SK-N-SH treated with all-trans-retinoic acid at 6 μM for 48 hours (cell line): ENCODE measurements around the gene DCHS2.

Experiments
- ATAC-seq: fragments of 200-7000 bp; cut with Tn5 transposase; 3 replicates; pipeline ENCODE4 v1.9.1; 2020; ENCODE audit warnings: mild to moderate bottlenecking, moderate library complexity
- ARNTL ChIP-seq: fragments of 450-650 bp; formaldehyde crosslinking; IDR thresholded peaks from 2 replicates; pipeline ENCODE4 v1.5.0; 2020; ENCODE audit warnings: low read depth, mild to moderate bottlenecking, moderate library complexity, borderline replicate concordance
- BACH2 ChIP-seq: fragments of 250-450 bp; sonication (Bioruptor Pico); IDR thresholded peaks from 2 replicates; pipeline ENCODE4 v1.9.0; 2021; ENCODE audit warnings: mild to moderate bottlenecking, borderline replicate concordance
- CSDC2 ChIP-seq: fragments of 250-450 bp; sonication (Bioruptor Pico); IDR thresholded peaks from 2 replicates; pipeline ENCODE4 v1.5.0; 2020; ENCODE audit warnings: mild to moderate bottlenecking, moderate library complexity
- ESRRG ChIP-seq: fragments of 250-450 bp; sonication (Bioruptor Pico); IDR thresholded peaks from 2 replicates; pipeline ENCODE4 v1.6.1; 2021; ENCODE audit warnings: mild to moderate bottlenecking
- GLIS3 ChIP-seq: fragments of 250-450 bp; sonication (Bioruptor Pico); IDR thresholded peaks from 2 replicates; pipeline ENCODE4 v1.5.0; 2020; ENCODE audit warnings: mild to moderate bottlenecking, moderate library complexity
- ISL1 ChIP-seq: fragments of 250-450 bp; sonication (Bioruptor Pico); IDR thresholded peaks from 2 replicates; pipeline ENCODE4 v2.1.2; 2022; ENCODE audit warnings: mild to moderate bottlenecking, moderate library complexity
- OSR1 ChIP-seq: fragments of 250-450 bp; sonication (Bioruptor Pico); IDR thresholded peaks from 2 replicates; pipeline ENCODE4 v1.8.0; 2022; ENCODE audit warnings: moderate library complexity, mild to moderate bottlenecking, inconsistent platforms
- PPARA ChIP-seq: fragments of 250-450 bp; sonication (Bioruptor Pico); IDR thresholded peaks from 2 replicates; pipeline ENCODE4 v1.5.0; 2020; ENCODE audit warnings: mild to moderate bottlenecking, borderline replicate concordance
- RARB ChIP-seq: fragments of 250-450 bp; sonication (Bioruptor Pico); IDR thresholded peaks from 2 replicates; pipeline ENCODE4 v1.8.0; 2021; ENCODE audit warnings: mild to moderate bottlenecking, moderate library complexity
- TCF4 ChIP-seq: fragments of 250-450 bp; sonication (Bioruptor Pico); IDR thresholded peaks from 2 replicates; pipeline ENCODE4 v1.8.0; 2021; ENCODE audit warnings: mild to moderate bottlenecking, moderate library complexity, borderline replicate concordance
- ZC3H10 ChIP-seq: fragments of 250-450 bp; sonication (Bioruptor Pico); IDR thresholded peaks from 2 replicates; pipeline ENCODE4 v1.5.1; 2021; ENCODE audit warnings: mild to moderate bottlenecking, moderate library complexity
- ZFP3 ChIP-seq: fragments of 250-450 bp; sonication (Bioruptor Pico); IDR thresholded peaks from 2 replicates; pipeline ENCODE4 v1.5.0; 2020; ENCODE audit warnings: mild to moderate bottlenecking, moderate library complexity
- ZFP30 ChIP-seq: fragments of 450-650 bp; formaldehyde crosslinking; IDR thresholded peaks from 2 replicates; pipeline ENCODE4 v1.5.0; 2022; ENCODE audit warnings: mild to moderate bottlenecking, moderate library complexity
- ZNF565 ChIP-seq: fragments of 450-650 bp; formaldehyde crosslinking; conservative IDR thresholded peaks from 2 replicates; pipeline ENCODE4 v1.5.0; 2020; ENCODE audit warnings: low read depth, mild to moderate bottlenecking, moderate library complexity
- ZNF70 ChIP-seq: fragments of 450-650 bp; formaldehyde crosslinking; IDR thresholded peaks from 2 replicates; pipeline ENCODE4 v1.5.0; 2020; ENCODE audit warnings: mild to moderate bottlenecking, moderate library complexity
- ZNF8 ChIP-seq: fragments of 450-650 bp; formaldehyde crosslinking; IDR thresholded peaks from 2 replicates; pipeline ENCODE4 v1.5.0; 2020; ENCODE audit warnings: mild to moderate bottlenecking, moderate library complexity
- TF ChIP-seq, protein P1 (sequence below): fragments of 250-450 bp; sonication (Bioruptor Pico); IDR thresholded peaks from 2 replicates; pipeline ENCODE4 v1.5.1; 2020; ENCODE audit warnings: low read depth, mild to moderate bottlenecking, moderate library complexity
- TF ChIP-seq, protein P2 (sequence below): fragments of 250-450 bp; sonication (Bioruptor Pico); IDR thresholded peaks from 2 replicates; pipeline ENCODE4 v1.5.1; 2021; ENCODE audit warnings: mild to moderate bottlenecking, moderate library complexity
- TF ChIP-seq, protein P3 (sequence below): fragments of 250-450 bp; sonication (Bioruptor Pico); IDR thresholded peaks from 2 replicates; pipeline ENCODE4 v1.8.0; 2020; ENCODE audit warnings: mild to moderate bottlenecking, moderate library complexity, borderline replicate concordance
- TF ChIP-seq, protein P4 (sequence below): fragments of 250-450 bp; sonication (Bioruptor Pico); IDR thresholded peaks from 2 replicates; pipeline ENCODE4 v1.8.0; 2021; ENCODE audit warnings: low read depth, mild to moderate bottlenecking, moderate library complexity, borderline replicate concordance
- TF ChIP-seq, protein P5 (sequence below): fragments of 250-450 bp; sonication (Bioruptor Pico); IDR thresholded peaks from 2 replicates; pipeline ENCODE4 v1.5.0; 2020; ENCODE audit warnings: mild to moderate bottlenecking, moderate library complexity

The DCHS2 gene

DNA sequence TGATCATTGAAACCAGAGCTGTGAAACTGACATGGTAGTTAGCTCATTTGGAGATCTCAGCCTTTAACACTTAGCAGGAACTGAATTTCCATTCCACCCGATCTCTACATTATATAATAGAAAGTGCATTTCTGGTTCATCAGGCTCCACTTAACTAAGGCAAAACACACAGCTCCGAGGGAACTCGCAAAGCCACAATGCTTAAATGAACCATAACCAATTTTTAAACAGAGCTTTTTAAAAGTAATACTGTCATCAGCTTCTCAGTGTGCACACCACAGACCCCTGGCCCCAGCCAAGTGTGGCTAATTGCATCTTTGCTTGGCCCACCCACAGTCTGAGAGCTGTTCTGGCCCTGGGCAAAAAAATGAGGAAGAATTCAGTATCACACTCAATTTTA lies 66.1 kb downstream of the DCHS2 start:
- TF ChIP-seq, protein P1, sequence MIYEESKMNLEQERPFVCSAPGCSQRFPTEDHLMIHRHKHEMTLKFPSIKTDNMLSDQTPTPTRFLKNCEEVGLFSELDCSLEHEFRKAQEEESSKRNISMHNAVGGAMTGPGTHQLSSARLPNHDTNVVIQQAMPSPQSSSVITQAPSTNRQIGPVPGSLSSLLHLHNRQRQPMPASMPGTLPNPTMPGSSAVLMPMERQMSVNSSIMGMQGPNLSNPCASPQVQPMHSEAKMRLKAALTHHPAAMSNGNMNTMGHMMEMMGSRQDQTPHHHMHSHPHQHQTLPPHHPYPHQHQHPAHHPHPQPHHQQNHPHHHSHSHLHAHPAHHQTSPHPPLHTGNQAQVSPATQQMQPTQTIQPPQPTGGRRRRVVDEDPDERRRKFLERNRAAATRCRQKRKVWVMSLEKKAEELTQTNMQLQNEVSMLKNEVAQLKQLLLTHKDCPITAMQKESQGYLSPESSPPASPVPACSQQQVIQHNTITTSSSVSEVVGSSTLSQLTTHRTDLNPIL (CRISPR knock-in tag), result no peak
- TF ChIP-seq CSDC2, result no peak
- TF ChIP-seq GLIS3 (CRISPR knock-in tag), result no peak
- no peak for TF ChIP-seq ZC3H10 (CRISPR knock-in tag)
- no peak for TF ChIP-seq ZNF8 (CRISPR knock-in tag)
- TF ChIP-seq ARNTL, result no peak
- no peak for TF ChIP-seq OSR1 (CRISPR knock-in tag)
- no peak for TF ChIP-seq RARB (CRISPR knock-in tag)
- no peak for TF ChIP-seq PPARA (CRISPR knock-in tag)
- TF ChIP-seq ZNF565 (CRISPR knock-in tag), result no peak
- TF ChIP-seq, protein P2, sequence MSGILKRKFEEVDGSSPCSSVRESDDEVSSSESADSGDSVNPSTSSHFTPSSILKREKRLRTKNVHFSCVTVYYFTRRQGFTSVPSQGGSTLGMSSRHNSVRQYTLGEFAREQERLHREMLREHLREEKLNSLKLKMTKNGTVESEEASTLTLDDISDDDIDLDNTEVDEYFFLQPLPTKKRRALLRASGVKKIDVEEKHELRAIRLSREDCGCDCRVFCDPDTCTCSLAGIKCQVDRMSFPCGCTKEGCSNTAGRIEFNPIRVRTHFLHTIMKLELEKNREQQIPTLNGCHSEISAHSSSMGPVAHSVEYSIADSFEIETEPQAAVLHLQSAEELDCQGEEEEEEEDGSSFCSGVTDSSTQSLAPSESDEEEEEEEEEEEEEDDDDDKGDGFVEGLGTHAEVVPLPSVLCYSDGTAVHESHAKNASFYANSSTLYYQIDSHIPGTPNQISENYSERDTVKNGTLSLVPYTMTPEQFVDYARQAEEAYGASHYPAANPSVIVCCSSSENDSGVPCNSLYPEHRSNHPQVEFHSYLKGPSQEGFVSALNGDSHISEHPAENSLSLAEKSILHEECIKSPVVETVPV (CRISPR knock-in tag), result no peak
- ATAC-seq, result no peak

DNA sequence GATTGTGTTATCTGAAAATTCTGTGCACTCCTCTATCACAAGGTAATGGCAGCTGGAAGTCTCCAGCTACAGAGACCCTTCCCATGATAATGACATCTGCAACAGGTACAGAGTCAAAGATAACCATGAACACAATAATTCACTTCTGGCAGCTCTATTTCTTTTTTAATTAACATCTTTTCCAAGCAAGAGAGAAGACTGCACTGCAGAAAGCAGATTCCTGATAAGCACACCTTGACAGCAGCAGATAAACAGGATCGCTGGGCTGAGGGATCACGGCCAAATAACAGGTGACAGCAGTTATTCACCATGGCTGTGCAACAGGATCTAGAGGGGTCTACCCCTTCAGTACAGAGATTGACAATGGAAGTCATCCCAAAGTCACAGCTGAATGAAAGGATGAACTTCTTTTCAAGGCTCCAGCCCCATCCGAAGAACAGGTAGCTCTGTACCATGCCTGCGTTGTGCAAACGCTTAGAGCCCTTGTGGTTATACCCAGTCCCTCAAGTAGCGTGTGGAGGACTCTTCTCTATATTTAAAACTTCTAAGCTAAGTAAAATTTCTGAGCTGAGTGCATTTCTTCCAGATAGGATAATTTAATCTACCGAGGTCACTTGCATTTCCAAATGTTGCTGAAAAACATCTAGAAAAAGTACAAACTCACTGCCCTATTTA lies 66.7 kb downstream of the DCHS2 start:
- ATAC-seq, result no peak
- no peak for TF ChIP-seq CSDC2
- TF ChIP-seq ZNF8 (CRISPR knock-in tag), result no peak
- TF ChIP-seq, all 23 proteins: peak for 0

DNA sequence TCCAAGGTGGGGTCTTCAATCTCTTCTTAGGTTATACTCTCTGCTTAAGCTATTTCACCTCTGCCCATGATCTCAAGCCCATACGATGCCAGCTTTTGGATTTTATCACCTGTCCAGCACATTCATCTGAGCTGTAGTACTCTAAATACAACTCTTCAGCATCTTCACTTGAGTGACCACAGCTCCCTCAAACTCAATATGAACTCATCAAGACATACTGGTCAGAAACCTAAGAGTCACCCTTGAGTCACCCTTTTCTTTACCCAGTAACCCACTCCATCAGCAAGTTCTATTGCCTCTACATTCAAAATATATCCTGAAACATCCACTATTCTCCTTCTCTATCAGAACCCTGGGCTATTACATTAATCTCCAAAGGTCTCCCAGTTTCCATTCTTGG lies 69.4 kb downstream of the DCHS2 start:
- TF ChIP-seq ARNTL (no peak), BACH2 (CRISPR knock-in tag) (no peak), ISL1 (CRISPR knock-in tag) (no peak), ESRRG (CRISPR knock-in tag) (no peak), TCF4 (no peak), ZNF565 (CRISPR knock-in tag) (no peak), ZFP3 (no peak), GLIS3 (CRISPR knock-in tag) (no peak), ZNF70 (CRISPR knock-in tag) (no peak), ZFP30 (no peak), RARB (CRISPR knock-in tag) (no peak)
- TF ChIP-seq, protein P3, sequence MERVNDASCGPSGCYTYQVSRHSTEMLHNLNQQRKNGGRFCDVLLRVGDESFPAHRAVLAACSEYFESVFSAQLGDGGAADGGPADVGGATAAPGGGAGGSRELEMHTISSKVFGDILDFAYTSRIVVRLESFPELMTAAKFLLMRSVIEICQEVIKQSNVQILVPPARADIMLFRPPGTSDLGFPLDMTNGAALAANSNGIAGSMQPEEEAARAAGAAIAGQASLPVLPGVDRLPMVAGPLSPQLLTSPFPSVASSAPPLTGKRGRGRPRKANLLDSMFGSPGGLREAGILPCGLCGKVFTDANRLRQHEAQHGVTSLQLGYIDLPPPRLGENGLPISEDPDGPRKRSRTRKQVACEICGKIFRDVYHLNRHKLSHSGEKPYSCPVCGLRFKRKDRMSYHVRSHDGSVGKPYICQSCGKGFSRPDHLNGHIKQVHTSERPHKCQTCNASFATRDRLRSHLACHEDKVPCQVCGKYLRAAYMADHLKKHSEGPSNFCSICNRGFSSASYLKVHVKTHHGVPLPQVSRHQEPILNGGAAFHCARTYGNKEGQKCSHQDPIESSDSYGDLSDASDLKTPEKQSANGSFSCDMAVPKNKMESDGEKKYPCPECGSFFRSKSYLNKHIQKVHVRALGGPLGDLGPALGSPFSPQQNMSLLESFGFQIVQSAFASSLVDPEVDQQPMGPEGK (CRISPR knock-in tag), result no peak
- TF ChIP-seq, protein P4, sequence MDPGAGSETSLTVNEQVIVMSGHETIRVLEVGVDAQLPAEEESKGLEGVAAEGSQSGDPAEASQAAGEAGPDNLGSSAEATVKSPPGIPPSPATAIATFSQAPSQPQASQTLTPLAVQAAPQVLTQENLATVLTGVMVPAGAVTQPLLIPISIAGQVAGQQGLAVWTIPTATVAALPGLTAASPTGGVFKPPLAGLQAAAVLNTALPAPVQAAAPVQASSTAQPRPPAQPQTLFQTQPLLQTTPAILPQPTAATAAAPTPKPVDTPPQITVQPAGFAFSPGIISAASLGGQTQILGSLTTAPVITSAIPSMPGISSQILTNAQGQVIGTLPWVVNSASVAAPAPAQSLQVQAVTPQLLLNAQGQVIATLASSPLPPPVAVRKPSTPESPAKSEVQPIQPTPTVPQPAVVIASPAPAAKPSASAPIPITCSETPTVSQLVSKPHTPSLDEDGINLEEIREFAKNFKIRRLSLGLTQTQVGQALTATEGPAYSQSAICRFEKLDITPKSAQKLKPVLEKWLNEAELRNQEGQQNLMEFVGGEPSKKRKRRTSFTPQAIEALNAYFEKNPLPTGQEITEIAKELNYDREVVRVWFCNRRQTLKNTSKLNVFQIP (CRISPR knock-in tag), result no peak
- TF ChIP-seq, protein P5, sequence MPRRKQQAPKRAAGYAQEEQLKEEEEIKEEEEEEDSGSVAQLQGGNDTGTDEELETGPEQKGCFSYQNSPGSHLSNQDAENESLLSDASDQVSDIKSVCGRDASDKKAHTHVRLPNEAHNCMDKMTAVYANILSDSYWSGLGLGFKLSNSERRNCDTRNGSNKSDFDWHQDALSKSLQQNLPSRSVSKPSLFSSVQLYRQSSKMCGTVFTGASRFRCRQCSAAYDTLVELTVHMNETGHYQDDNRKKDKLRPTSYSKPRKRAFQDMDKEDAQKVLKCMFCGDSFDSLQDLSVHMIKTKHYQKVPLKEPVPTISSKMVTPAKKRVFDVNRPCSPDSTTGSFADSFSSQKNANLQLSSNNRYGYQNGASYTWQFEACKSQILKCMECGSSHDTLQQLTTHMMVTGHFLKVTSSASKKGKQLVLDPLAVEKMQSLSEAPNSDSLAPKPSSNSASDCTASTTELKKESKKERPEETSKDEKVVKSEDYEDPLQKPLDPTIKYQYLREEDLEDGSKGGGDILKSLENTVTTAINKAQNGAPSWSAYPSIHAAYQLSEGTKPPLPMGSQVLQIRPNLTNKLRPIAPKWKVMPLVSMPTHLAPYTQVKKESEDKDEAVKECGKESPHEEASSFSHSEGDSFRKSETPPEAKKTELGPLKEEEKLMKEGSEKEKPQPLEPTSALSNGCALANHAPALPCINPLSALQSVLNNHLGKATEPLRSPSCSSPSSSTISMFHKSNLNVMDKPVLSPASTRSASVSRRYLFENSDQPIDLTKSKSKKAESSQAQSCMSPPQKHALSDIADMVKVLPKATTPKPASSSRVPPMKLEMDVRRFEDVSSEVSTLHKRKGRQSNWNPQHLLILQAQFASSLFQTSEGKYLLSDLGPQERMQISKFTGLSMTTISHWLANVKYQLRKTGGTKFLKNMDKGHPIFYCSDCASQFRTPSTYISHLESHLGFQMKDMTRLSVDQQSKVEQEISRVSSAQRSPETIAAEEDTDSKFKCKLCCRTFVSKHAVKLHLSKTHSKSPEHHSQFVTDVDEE (CRISPR knock-in tag), result no peak
- TF ChIP-seq, protein P2 (CRISPR knock-in tag), result no peak
- TF ChIP-seq, protein P1 (CRISPR knock-in tag), result no peak
- TF ChIP-seq, all 23 proteins: peak for 0
- no peak for ATAC-seq
